ENCODE measurements around the gene EYS. TPM values are rescaled to one million over a fixed set of nuclear protein-coding genes. Genes with fewer than 3 reads are reported as not detected.

The EYS gene
- total RNA-seq, 1 experiment from 2014 or later: not detected

DNA sequence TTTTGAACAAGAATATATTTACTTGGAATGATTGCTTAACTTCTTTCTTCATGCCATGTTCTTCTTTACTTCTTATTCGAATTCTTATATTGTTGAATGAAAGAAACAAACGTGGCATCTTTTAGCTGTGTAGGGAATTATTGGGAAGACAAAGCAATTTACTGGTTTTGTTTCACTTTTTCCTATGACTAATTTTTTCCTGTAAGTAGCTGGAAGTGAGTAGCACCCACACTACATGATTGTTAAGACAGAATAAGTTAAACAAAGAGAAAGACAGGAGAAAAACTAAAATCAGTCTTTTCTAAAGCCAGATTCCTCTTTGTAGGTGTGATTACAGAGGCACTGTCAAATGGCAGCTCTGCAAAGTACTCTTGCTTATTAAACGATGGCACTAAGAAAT lies 593.4 kb downstream of the EYS start:
- BruUV-seq (replicated peaks): no TSS peak
- DNase-seq (ENCODE audit: low read depth, low spot score): no peak
- H3K4me3 ChIP-seq (replicated peaks in 1 of 2; ENCODE audit: low read depth in 1 of 2, low read length in 2 of 2): no peak overlapping the region
- ChIA-PET RAD21 (ENCODE audit: low non-redundant PET in 1 of 2, low total read pairs in 2 of 2, uncharacterized antibody in 2 of 2, unreplicated experiment in 2 of 2) (no interaction called here), CTCF (no interaction called here), POLR2A (no interaction called here)
- no peak overlapping the region for H3K9ac ChIP-seq (ENCODE audit: low read length)
- H2AFZ ChIP-seq (ENCODE audit: low read depth, low read length, poor library complexity, severe bottlenecking): no peak overlapping the region
- H4K20me1 ChIP-seq (ENCODE audit: insufficient read depth): no peaks in the 10 kb centered on the region; the same call in 1 of the 2 replicates
- H3K4me2 ChIP-seq (ENCODE audit: low read length): no peak overlapping the region
- no peaks in the 10 kb centered on the region for H3K9me2 ChIP-seq (ENCODE audit: insufficient read depth)
- no peak for ATAC-seq
- intact Hi-C loops (cut with micrococcal nuclease): no loop called here
- TF ChIP-seq FOSL1 (IDR thresholded peaks at IDR 0.05; ENCODE audit: low read depth) (no peak), ATF3 (IDR thresholded peaks at IDR 0.05) (no peak), SRF (IDR thresholded peaks at IDR 0.05; ENCODE audit: low read depth) (no peak), SP1 (IDR thresholded peaks at IDR 0.05; ENCODE audit: low read depth) (no peak), JUND (IDR thresholded peaks at IDR 0.05) (no peak), ZFX (IDR thresholded peaks at IDR 0.05) (no peak), TCF7L2 (IDR thresholded peaks at IDR 0.05; ENCODE audit: borderline replicate concordance, extremely low read depth, insufficient read depth, insufficient read length) (no peak), CEBPB (IDR thresholded peaks at IDR 0.05; ENCODE audit: low read depth) (no peak), REST (IDR thresholded peaks at IDR 0.05; ENCODE audit: low read depth) (no peak), EGR1 (IDR thresholded peaks at IDR 0.05; ENCODE audit: low read depth) (no peak), EZH2 (IDR thresholded peaks at IDR 0.05) (no peak), POLR2A (IDR thresholded peaks at IDR 0.05; ENCODE audit: borderline replicate concordance, extremely low read depth, insufficient read depth, insufficient read length) (no peak), ZBTB33 (IDR thresholded peaks at IDR 0.05; ENCODE audit: extremely low read depth, insufficient replicate concordance, low read length) (no peak), ELF1 (IDR thresholded peaks at IDR 0.05; ENCODE audit: borderline replicate concordance, low read depth) (no peak), CBX3 (IDR thresholded peaks at IDR 0.05; ENCODE audit: low read depth) (no peak), RAD21 (IDR thresholded peaks at IDR 0.05; ENCODE audit: low read depth) (no peak), POLR2AphosphoS5 (IDR thresholded peaks at IDR 0.05; ENCODE audit: low read depth, low read length) (no peak), MAX (IDR thresholded peaks at IDR 0.05) (no peak), EZH2phosphoT487 (IDR thresholded peaks at IDR 0.05; ENCODE audit: borderline replicate concordance) (no peak)
- H3K4me1 ChIP-seq (ENCODE audit: control insufficient read depth in 1 of 2, insufficient read depth in 2 of 2, low read length in 2 of 2): no peaks in the 10 kb centered on the region
- H3K27ac ChIP-seq (ENCODE audit: low read depth, low read length): no peak overlapping the region
- H3K27me3 ChIP-seq (ENCODE audit: insufficient read depth, low read length): no peaks in the 10 kb centered on the region
- no peaks in the 10 kb centered on the region for H3K36me3 ChIP-seq (ENCODE audit: control insufficient read depth in 1 of 2, insufficient read depth in 2 of 2, low read length in 2 of 2)
- H3K9me3 ChIP-seq (ENCODE audit: control insufficient read depth in 1 of 2, insufficient read depth in 1 of 2, low read depth in 1 of 2, low read length in 2 of 2): peaks cover 17% of the 10 kb centered on the region in 2 experiments; a peak in 2 of 4 replicates
- no peaks in the 10 kb centered on the region for H3K79me2 ChIP-seq (ENCODE audit: insufficient read depth, low read length)
